HG02798 (cell line): ENCODE measurements around the gene PXT1.
A peak's percentile ranks its signal among the peaks of the same experiment; 100 is the strongest.
"Not testable (repeated sequence)": the region's sequence is repeated elsewhere in the genome, so short reads cannot be mapped to it uniquely, and the experiment has no call there.

Experiments used
- ATAC-seq: cut with Tn5 transposase; IDR thresholded peaks from one replicate; pipeline ENCODE4 v1.9.1; 2021; ENCODE audit warnings: mild to moderate bottlenecking; ENCODE audit not compliant: unreplicated experiment, poor library complexity

PXT1 gene

DNA sequence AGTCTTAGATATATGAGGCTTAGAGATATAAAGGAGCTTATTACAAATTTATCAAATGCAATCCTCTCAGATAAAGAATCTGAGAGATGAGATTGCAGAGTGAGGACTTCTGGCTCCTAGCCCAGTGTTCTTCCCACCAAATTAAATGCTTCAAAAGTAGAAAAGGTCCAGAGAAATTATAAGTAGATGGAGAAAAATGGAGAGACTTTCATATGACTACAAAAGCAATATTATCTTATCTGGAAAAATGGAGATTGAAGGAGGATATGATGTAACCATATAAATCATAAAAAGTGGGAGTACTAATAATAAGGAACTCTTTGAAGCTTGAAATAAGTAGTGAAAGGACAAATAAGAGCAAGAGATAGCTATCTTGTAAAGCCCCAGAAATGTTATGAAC lies 3.0 kb upstream of the PXT1 start:
- no peak for ATAC-seq

DNA sequence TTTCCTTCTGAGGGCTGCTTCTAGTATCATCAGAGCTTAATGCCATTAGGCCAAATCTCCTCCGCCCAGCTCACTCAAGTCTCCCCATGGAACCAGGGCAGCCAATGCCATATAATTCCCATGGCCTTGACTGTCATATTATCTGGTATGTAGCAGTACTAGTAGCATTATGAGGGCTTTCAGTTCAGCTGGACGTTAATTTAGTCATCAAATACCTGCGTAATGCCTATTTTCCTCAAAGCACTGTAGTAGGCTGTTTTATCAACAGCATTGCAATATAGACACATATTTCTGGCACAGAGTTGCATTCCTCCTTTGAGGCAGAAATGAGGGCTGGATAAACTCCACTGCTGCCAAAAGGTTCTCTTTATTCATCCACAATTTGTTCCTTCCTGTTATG lies 1.8 kb upstream of the PXT1 start:
- no peak for ATAC-seq

DNA sequence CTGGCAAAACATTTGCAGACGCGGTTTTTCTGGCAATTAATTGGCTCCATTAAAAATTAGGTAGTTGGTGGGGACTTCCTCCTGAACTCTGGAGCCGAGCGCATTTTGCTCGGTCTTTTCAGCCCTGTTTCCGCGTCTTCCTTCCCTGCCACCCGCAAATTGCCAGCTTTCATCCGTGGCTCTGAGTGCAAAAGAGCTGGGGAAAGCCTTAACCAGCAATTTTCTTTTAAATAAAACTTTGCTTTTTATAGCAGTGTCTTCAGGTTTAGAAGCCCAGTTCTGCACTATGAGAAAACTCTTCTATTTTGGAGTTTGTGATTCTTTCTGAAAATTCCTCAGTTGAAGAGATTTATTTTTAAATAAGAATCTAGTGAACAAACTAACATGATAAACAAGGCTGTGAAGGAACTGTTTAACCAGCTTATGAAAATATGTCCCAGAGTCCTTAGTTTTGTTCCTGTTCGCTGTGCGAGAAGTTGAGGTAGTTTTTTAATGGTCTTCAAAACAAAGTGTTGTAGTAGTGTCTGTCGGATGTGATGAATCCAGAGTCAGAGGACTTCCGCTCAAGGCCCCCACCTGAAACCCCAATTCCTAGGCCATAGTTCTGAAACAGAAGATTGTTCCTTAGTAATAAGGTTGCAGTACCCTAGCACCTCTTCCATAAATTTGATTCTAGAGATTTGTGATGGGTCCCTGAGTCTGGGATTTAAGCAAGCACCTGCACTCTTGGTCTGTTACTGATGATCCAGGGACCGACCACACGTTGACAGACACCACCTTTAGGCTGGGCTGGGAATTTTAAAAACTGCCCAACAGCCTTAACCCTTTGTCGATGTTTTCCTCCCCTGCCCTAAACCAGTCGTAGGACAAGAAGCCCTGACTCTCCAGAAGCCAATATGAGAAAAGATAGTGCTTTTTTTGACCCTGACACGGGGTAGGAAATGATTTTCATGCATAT lies 1.1 kb upstream of the PXT1 start:
- ATAC-seq = no peak

DNA sequence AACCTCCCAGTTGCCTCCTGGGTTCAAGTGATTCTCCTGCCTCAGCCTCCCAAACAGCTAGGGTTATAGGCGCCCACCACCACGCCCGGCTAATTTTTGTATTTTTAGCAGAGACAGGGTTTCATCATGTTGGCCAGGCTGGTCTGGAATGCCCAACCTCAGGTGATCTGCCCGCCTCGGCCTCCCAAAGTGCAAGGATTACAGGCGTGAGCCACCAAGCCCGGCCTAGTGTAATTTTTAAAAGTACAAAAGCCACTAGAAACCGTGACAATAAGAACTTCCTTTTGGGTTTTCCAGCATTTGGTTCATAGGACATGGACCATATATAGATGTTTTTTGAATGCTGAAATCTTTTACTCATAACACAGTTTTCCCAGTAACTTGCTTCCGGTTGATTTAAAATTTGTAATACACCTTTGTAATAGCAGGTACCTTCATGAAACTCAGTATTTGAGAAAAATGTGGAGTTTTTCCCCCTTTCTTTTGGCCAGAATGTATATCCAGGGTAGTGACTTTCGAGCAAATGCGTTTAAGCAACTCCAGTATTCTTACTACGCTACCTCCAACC lies 467 bp downstream of the PXT1 start:
- no peak for ATAC-seq

DNA sequence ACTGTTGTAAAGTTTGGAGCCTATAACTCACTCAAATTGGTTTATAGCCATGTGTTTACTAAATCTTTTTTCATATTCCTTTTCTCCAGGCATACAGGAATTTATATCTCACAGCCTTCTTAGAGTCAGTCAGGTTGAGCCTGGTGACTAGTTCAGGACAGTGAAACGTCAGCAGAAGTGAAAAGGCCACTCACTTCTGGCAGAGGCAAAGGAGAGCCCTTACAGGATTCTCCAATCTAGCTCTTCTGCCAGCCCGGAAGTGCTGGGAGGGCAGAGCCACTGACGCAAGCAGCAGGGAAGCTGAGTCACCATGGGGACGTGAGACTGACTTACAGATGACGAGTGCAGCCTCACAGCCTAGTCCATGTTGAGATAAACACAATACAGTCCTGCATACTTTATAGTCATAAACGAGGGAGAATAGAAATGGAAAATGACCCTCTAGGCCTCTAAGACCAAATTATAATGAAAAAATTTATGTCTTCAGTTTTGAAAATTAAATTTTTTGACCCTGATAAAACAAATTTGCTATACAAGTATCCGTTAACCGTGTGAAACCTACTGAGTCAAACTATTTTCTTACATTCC lies 1.3 kb downstream of the PXT1 start:
- peak; percentile 57 for ATAC-seq

DNA sequence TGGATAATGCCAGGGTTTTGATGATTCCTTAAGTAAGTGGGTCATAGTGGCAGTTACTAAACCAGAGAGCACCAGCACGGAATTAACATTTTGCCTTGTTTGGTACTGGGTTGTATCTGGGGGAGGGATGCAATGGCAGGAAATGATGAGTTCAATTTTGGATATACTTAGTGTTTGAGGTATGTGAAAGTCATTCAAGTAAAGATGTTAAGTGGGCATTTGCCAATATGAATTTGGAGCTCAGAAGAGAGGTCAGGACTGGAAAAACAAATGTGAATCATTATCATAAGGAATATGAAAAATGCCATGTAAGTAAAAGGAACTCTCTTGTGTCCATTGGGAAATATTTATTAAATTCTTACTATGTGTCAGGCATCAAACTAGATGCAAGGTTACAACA lies 6.2 kb downstream of the PXT1 start:
- ATAC-seq = no peak

DNA sequence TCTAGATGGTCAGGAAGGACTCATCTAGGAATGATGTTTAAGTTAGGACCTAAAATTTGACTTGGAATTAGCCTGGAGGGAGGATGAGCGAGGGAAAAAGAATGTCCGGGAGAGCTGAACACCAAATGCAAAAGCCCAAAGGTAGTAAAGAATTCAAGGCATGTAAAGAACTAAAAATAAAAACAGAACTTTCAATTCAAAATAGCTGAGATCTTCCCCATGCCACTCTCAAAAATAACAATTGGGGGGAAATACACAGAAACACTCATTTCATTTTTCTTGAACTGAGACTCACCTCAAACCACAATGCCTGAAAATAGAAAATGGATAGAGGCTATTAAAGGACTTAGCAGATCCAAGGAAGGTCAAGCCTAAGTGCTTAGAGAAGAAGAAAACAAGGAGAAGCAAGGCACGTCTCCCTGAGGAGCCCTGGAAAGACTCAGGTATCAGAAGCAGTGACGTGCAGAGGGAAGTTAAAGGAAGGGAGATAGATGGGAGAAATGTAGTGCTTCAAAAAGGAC lies 10.4 kb downstream of the PXT1 start:
- no peak for ATAC-seq

DNA sequence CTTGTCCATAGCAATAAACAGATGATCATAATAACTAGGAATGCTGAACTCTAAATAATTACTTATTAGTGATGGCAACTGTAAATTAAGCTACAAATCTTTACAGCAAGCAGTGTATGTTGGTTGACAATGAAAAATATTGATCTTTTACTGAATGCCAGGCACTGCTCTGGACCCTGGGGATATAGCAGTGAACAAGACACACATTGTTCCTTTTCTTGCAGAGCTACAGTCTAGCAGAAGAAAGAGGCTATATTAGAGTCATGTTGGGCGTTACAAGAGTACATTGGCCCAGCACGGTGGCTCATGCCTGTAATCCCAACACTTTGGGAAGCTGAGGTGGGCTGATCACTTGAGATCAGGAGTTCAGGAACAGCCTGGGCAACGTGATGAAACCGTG lies 11.5 kb downstream of the PXT1 start:
- ATAC-seq = no peak

DNA sequence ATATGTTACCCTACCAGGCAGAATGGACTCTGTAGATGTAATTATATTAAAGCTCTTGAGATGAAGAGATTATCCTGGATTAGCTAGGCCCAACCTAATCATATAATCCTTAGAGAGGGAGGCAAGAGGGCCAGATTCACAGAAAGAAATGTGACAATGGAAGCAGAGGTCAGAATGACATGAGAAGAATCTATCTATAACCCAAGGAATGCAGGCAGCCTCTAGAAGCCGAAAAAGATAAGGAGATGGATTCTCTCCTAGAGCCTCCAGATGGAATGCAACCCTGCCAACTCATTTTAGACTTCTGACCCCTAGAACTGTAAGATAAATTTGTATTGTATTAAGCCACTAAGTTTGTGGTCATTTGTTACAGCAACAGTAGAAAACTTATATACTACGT lies 12.3 kb downstream of the PXT1 start:
- no peak for ATAC-seq

DNA sequence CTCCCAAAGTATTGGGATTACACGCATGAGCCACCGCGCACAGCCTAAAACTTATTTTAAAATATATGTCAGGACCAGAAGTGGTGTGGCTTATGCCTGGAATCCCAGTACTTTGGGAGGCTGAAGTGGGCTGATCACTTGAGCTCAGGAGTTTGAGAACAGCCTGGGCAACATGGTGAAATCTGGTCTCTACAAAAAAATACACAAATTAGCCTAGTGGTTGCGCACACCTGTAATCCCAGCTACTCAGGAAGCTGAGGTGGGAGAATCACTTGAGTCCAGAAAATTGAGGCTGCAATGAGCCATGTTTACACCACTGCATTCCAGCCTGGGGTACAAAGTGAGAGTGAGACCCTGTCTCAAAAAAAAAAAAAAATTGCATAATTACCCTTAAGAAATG lies 13.7 kb downstream of the PXT1 start:
- ATAC-seq = no peak

DNA sequence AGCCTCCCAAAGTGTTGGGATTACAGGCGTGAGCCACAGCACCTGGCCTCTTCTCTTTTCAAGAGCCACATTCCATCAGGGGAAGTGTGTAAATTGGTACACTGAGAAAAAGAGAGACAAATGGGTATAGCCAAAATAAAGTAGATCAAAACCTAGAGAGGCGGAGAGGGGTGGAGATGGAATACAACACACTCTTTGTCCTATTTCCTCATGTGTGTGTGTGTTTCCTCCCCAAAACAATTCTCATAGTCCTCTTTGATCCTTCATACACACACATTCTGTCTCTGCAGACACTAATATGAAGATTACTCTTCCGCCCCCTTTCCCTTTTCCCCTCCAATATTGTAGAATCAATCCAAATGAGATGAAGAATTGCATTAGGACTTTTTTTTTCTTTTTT lies 16.0 kb downstream of the PXT1 start:
- ATAC-seq = no peak

DNA sequence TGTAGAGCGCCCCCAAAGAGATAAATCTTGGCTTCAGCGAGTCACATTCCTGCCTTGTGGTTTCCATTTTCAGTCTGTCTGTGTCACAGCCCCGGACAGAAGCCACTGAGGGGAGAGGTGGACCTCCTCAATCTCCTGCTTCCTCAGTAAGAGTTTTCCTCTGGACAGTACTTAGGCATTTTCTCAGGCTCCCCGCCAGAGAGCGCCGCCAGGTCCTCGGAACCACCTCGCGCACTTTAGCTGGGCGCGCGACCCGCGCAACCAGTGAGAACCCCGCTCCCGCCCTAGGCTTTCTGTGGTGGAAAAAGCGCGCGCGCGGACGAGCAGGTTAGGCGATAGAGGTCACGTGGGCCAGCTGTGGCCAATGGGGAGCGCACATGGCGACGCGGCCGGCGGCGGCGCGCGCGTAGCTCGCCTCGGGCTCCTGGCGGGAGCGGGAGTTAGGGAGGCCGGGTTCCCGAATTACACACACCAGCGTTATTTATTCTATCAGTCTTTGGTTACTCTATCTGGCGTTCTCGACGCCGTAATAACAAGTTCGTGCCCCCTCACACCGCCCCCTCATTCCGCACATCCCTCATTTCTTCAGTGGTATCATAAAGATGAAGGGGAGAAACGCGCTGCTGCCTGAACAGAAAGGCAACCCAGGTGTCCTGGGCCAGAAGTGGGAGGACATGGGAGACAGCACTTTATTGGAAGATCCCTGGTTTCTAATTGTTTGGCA lies 19.4 kb downstream of the PXT1 start:
- ATAC-seq = peak; percentile 97

DNA sequence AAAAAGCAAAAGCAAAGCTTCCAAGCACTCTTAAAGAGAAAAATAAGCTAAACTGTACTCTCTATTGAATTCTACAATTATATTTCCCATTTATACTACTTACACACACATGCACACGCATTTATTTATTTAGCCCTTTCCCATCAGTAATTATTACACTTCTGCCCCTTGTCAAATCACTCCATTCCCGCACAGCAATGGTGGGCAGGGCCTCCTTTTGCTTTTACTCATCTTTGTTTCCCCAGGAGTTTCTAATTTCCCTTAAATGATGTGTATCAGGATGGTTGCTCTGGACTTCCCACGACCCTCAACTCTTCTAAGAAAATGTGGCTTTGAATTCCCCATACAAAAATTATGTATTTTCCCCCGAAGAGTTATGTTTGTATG lies 19.9 kb downstream of the PXT1 start:
- no peak for ATAC-seq

DNA sequence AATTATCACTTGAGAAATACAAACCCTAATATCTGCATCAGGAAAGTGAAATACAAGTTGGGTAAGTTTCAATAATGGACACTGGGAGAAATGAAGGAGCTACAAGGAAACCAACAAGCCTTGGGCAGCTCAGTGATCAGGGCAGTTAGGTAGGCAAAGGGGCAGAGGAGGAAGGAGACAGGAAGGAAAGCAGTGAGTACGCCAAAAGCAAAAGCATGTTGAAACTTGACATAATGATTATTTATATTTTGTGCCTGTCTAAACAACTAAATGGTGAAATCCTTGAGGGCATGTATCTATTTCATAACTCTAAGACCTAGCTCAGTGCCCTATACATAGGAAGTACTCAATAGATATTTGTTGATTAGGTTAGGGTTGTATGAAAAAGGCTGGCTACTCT lies 23.3 kb downstream of the PXT1 start:
- no peak for ATAC-seq

DNA sequence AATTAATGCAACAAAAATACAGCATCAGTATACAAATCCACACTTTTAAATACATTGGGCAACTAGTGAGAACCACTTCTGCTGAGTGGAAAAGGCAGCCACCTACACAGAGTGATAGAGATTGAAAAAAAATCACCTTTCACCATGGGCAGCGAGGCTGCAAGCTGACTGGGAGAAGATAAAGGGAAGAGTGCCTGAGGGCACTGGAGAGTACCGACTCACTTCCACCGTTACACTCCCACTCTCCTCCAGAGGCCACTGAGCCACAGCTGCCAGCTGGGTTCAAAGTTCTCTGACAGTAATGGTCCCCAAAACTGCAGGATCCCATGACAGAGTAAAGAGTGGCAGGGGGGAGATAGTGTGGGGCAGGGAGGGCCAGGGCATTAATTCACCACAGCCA lies 24.1 kb downstream of the PXT1 start:
- ATAC-seq = no peak

DNA sequence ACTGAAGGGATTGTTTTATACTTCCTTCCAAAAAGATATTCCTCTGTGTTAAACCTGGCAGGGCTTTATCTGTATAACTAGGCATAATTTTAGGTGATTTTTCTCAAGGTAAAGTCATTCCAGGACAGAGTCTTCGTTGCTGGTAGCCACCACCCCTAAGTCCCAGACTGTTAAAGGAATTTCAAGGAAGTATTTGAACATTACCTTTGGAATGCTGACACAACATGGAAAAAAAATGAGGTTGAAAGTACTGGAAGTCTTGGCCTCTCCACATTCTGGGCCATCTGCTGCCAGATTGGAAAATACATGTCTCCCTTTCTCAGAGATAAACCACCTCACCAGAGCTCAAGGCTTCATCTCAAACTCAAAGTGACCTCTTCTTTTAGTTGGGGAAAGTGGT lies 28.2 kb downstream of the PXT1 start:
- no peak for ATAC-seq

DNA sequence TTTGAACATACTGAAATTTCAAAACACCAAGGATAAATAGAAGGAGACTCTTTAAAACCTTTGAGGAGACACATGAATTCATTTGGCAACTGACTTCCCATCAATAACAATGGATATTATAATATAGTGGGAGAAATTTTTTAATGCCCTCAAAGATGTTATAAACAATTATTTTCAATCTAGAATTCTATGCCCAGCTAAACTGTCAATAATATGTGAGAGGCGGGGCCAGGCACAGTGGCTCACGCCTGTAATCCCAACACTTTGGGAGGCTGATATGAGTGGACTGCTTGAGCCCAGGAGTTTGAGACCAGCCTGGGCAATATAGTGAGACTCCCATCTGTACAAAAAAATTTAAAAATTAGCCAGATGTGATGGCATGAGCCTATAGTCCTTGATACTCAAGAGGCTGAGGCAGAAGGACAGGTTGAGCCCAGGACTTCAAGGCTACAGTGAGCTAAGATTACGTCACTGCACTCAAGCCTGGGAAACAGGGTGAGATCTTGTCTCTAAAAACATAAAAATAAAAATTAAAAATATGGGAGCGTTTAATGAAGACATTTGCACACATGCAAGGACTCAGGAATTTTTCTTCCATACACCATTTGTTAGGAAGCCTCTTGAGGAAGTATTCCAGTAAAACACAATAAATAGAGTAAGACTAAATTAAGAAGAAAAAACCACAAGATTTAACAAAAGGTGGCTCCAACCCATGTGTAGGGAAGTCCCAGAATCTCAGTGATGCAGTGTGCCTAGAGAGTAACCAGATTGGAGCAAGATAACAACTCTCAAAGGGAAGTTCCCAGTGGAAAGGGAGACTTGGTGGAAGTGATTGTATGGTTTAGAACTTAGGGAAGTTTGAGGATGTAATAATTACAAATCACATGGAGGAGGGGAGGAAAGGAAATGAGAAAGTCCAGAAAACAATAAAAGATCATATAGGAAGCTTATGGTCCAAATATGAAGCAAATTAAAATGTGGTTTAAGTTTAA lies 28.9 kb downstream of the PXT1 start:
- ATAC-seq = no peak

DNA sequence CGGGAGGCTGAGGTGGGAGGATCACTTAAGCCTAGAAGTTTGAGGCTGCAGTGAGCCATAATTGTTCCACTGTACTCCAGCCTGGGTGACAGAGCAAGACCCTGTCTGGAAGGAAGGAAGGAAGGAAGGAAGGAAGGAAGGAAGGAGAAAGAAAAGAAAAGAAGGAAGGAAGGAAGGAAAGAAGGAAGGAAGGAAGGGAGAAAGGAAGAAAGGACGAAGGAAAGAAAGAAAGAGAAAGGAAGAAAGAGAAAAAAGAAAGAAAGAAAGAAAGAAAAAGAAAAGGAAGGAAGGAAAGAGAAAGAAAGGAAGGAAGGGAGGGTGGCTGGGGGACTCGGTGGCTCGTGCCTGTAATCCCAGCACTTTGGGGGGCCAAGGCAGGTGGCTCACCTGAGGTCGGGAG lies 32.9 kb downstream of the PXT1 start:
- not testable (repeated sequence) for ATAC-seq

DNA sequence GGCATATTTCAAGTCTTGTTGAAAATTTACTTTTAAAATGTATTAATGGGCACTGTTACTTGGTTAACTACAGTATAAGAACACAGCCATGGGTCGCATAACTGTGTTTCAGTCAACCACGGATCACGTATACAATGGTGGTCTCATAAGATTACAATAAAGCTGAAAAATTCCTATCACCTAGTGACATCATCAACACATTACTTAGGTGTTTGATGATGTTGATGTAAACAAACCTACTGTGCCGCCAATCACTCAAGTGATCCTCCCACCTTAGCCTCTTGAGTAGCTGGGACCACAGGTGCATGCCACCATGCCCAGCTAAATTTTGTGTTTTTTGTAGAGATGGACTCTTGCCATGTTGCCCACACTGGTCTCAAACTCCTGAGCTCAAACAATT lies 38.5 kb downstream of the PXT1 start:
- ATAC-seq = no peak

DNA sequence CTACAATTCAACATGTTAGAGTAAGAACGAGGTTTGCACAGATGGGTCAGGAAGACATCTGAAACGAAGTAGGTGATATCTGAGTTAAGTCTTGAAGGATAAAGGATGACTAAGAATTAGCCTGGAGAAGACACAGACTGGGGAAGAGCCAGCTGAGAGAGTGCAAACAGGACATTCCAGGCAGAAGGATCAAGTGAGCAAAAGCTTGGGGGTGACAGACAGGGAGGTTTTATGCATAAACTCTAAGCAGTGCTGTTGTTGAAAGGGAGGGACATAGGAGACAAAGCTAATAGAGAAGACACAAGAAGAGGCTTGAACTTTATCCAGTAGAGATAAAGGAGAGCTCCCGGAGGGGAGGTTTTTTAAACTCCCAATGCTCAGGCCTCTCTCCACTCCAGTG lies 40.2 kb downstream of the PXT1 start:
- no peak for ATAC-seq
